Measurements from ENCODE around the gene DCHS2. TPM values are rescaled to one million over a fixed set of nuclear protein-coding genes. Genes with fewer than 3 reads are reported as not detected.
A peak's percentile ranks its signal among the peaks of the same experiment; 100 is the strongest.

DCHS2 gene
- total and polyA plus RNA-seq, 10 of the 15 experiments (the other 5 are each of a cell fraction or from before 2014, with no cell fraction given) = 0.01 to 0.31 (median 0.06) TPM; not detected in 3

DNA sequence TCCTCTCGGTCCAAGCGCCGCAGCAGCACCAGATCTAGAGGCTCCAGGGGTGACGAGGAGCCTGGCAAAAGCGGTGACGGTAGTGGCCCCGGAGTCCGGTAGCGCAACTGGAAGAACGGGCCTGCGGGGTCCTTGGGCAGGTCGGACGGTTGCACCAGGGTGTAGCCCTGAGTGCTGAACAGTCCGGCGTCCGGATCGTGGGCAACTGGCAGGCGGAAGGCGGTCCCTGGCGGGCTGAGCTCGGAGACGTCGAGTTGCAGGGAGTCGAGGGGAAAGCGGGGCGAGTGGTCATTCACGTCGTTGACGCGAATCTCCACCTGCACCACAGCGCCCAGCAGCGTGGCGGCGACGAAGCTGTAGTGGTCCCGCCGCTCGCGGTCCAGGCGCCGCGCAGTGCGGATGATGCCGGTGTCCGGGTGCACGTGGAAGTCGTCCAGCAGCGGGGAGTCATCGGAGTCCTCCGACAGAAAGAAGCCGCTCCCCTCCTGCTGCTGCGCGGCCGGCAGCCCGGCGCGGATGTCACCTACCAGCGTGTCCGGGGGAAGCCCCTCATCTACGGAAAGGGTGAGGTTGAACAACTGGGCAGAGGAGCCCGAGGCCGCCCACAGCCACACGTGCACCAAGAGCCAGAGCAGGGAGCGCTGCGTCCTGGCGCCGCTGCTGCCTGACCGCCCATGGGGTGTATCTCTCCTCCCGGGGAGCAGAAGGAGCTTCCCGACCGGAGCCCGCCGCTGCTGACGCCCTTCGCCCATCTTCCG lies 837 bp downstream of the DCHS2 start:
- in situ Hi-C loops (cut with MboI) (no loop called here), intact Hi-C loops (cut with micrococcal nuclease; ENCODE audit: unreplicated experiment) (no loop called here)
- no TSS peak for BruUV-seq (replicated peaks)
- SMC1A ChIA-PET (ENCODE audit: uncharacterized antibody, unreplicated experiment) = no interaction called here
- 48% methylated on average over 33 of the region's 76 CpGs for WGBS (ENCODE audit: insufficient coverage, insufficient replicate concordance, low lambda C conversion rate, missing lambda C conversion rate)
- H3K27me3 ChIP-seq (replicated peaks in 1 of 2; ENCODE audit: control insufficient read depth in 2 of 2, insufficient read depth in 2 of 2, low read length in 1 of 2) = peaks cover 6 to 7% of the 10 kb centered on the region in 2 experiments
- H3K4me2 ChIP-seq (ENCODE audit: control insufficient read depth, insufficient read depth) = peak overlapping the region; percentile 71; the same call in 1 of the 2 replicates
- H3K79me2 ChIP-seq (ENCODE audit: control insufficient read depth, insufficient read depth, low read length) = no peaks in the 10 kb centered on the region
- no peaks in the 10 kb centered on the region for H4K20me1 ChIP-seq (ENCODE audit: control insufficient read depth, insufficient read depth)
- ATAC-seq (peak; percentile 83), FAIRE-seq (no peak), DNase-seq (ENCODE audit: low read depth, low spot score) (no peak)
- no peaks in the 10 kb centered on the region; the same call in 2 of the 3 replicates for H3K9me3 ChIP-seq (replicated peaks; ENCODE audit: control insufficient read depth, insufficient read depth, low read length)
- CTCF ChIA-PET = interaction anchor here (0.6 kb wide), 1 partner anchor 59 kb away, joined by 3 read pairs; the partner anchor contains the start of gene PLRG1
- H3K9ac ChIP-seq (ENCODE audit: control insufficient read depth, insufficient read depth, low read length) = no peak overlapping the region
- RAD21 ChIA-PET (ENCODE audit: unreplicated experiment) = no interaction called here
- no peak overlapping the region for H3K27ac ChIP-seq (ENCODE audit: control insufficient read depth, insufficient read depth)
- H3K4me3 ChIP-seq = peak overlapping the region; percentile 46; the same call in 1 of the 2 replicates
- no peaks in the 10 kb centered on the region for H3K4me1 ChIP-seq (ENCODE audit: control insufficient read depth, insufficient read depth, low read length)
- POLR2A ChIA-PET = no interaction called here
- no peaks in the 10 kb centered on the region for H3K36me3 ChIP-seq (ENCODE audit: control insufficient read depth in 2 of 2, insufficient read depth in 2 of 2, low read length in 1 of 2)
- TF ChIP-seq JUNB (IDR thresholded peaks at IDR 0.05) (no peak), IKZF1 (conservative IDR thresholded peaks at IDR 0.05) (peak; percentile 22; the same call in 1 of the 2 replicates), BHLHE40 (IDR thresholded peaks at IDR 0.05; ENCODE audit: borderline replicate concordance in 1 of 2, low read depth in 2 of 2, low read length in 1 of 2) (peak; percentile 37 to 62; a peak in 3 of 4 replicates)
- TF ChIP-seq, protein P1, sequence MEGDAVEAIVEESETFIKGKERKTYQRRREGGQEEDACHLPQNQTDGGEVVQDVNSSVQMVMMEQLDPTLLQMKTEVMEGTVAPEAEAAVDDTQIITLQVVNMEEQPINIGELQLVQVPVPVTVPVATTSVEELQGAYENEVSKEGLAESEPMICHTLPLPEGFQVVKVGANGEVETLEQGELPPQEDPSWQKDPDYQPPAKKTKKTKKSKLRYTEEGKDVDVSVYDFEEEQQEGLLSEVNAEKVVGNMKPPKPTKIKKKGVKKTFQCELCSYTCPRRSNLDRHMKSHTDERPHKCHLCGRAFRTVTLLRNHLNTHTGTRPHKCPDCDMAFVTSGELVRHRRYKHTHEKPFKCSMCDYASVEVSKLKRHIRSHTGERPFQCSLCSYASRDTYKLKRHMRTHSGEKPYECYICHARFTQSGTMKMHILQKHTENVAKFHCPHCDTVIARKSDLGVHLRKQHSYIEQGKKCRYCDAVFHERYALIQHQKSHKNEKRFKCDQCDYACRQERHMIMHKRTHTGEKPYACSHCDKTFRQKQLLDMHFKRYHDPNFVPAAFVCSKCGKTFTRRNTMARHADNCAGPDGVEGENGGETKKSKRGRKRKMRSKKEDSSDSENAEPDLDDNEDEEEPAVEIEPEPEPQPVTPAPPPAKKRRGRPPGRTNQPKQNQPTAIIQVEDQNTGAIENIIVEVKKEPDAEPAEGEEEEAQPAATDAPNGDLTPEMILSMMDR (IDR thresholded peaks at IDR 0.05 in 2 of 3, conservative IDR thresholded peaks at IDR 0.05 in 1 of 3; ENCODE audit: control insufficient read depth in 2 of 3, extremely low read depth in 1 of 3, insufficient read depth in 1 of 3, low read depth in 3 of 3, low read length in 3 of 3) = no peak
- H2AFZ ChIP-seq (ENCODE audit: control insufficient read depth, low read depth, low read length) = no peak overlapping the region

Measured in GM12878 (cell line).